SIG-M5 treated with dmso at 0.1 percent for 504 hours (cell line): ENCODE results near the gene FUNDC1.
"Not testable (repeated sequence)": the region's sequence is repeated elsewhere in the genome, so short reads cannot be mapped to it uniquely, and the experiment has no call there.

Experiments used
- DNase-seq: peaks from one replicate; lab custom pipeline; 2025; ENCODE audit not compliant: unreplicated experiment; lab: John Stamatoyannopoulos, UW

Gene FUNDC1, protein sequence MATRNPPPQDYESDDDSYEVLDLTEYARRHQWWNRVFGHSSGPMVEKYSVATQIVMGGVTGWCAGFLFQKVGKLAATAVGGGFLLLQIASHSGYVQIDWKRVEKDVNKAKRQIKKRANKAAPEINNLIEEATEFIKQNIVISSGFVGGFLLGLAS

DNA sequence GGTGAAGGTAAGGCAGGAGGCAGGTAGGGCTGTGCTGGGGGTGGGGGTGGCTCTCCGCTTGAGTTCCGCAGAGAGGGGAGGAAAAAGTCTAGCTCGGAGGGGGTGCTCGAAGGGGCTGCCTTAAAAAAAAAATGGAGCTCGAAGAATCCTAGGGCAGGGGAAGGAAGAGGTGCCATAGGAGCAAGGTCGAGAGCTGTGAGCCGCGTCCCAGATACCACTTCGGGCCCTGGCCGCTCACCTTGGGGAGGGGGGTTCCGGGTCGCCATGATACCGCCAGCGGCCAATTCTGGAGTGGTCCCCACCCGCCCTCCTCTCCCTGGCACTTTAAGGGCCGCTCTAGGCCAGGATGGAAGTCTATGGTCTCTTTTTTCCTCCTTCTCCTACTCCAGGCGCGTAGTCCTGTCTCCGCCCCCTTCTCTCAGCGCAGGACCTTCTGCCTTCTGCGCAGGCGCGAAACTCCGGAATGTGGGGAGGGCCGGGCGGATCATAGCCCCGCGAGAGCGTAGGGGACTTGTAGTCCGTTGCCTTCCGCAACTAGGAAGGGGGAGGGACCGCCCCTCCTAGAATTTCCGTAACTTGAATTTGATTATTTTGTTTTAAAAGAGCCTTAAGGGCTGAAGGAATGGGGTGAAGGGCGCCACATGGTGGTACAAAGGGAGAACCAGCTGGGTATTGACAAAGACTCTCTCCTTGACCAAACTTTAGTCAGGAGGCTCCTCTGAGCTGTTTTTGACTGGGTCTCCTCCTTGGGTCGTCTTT, at the start of gene FUNDC1:
Gene FUNDC1, minus strand, starts transcription at position 293 of the 759 bp plus-strand sequence. Its CDS starts 27 bp downstream, at position 266.
- peak; percentile 87 for DNase-seq

DNA sequence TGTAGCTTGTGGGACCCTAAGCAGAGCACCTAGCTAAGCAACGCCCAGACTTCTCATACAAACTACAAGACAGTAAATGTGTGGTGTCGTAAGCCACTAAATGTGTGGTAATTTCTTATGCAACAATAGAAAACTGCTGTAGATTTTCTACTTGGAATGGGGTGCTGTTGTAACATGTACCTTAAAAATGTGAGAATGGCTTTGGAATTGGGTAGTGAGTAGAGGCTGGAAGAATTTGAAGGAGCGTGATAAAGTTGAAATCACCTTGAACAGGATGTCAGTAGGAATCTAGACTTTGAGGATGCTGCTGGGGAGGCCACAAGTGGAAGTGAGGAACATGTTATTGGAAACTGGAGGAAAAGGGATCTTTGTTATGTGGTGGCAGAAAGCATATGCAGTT, 43.2 kb upstream of the FUNDC1 start:
- peak; percentile 23 for DNase-seq

DNA sequence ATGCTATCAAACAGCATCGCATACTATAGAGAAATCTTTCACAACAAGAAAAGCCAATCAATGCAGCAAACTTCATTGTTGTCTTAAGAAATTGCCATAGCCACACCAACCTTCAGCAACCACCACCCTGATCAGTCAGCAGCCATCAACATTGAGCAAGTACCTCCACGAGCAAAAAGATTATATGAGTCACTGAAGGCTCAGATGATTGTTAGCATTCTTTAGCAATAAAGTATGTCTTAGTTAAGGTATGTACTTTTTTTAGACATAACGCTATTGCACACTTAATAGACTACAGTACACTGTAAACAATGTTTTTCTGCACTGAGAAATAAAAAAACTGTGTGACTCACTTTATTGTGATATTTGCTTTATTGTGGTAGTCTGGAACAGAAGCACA, 37.8 kb upstream of the FUNDC1 start:
- peak; percentile 17 for DNase-seq

DNA sequence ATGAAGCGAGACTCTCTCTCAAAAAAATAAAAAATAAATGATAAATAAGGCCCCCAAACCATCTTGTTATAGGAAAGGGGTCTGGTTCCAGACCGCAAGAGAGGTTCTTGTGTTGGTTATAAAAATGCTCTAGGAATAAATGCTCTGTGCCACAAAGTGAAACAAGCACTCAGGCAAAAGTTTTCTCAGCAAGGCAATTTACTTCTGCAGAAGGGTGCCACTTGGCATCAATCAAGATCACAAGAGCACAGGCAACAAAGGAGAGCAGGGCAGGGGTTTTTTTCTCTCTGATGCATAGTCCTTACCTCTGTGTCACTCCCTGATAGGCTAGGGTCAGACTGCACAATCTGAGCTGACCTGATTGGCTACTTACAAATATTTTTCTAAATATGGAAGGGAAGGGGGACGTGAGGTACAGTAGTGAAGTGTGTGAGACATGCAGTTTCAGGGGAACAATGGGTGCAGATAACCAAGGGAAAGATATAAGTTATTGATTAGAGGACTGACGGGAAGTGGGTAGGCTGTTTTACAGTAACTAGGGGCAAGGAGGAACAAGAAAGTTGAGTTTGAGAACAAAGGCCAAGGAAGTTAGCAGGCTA, 29.8 kb upstream of the FUNDC1 start:
- no peak for DNase-seq

DNA sequence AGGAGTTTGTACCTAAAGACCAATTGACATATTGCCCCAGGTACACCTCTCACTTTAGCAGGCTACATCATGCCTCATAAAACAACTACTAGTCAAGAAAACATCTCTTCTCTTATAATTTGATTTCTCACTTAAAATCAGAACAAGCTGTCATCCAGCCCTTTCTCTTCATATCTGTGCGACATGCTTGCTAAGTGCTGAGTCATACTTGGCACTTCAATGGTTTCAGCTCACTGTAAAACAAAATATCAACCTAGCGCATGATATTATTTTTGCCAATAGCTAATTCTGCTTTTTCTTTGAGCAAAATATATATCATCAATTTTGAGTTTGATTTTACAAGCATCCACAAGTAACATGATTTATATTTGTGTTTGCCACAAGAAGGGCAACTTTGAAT, 27.9 kb upstream of the FUNDC1 start:
- DNase-seq: no peak

DNA sequence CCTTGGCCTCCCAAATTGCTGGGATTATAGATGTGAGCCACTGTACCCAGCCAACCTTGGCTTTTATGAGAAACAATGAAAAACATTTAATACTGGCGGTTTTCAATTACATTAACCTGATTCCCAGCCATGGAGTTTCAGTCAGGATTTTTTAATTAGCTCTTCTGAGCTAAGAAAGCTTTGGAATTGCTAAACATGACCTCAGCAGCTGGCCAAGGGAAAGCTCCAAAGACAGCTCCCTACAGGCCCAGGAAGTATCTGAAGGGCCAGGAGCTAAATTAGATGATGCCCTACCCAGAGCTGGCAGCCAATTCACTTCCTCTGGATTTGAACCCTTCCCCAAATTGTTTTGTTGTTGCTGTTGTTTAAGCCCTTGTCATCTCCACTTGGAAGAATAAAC, 26.5 kb upstream of the FUNDC1 start:
- no peak for DNase-seq

DNA sequence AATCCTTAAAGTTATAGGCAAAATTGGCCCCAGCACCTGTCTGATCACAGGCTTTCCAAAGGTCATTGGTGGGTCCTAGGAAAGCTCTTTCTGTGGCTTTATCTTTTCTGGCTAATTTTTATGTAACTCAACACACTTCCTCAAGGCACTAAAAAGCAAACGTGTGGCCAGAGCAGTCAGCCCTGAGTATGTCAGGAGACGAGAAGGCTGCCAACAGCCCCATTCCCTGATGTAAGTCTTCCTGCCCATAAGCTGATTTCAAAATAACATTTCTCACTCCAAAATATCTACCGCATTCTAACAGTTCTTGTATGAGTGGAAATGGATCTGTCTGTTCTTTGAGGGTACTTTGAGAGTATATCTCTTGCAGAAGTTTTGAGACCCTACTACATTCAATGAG, 25.5 kb upstream of the FUNDC1 start:
- DNase-seq: no peak

DNA sequence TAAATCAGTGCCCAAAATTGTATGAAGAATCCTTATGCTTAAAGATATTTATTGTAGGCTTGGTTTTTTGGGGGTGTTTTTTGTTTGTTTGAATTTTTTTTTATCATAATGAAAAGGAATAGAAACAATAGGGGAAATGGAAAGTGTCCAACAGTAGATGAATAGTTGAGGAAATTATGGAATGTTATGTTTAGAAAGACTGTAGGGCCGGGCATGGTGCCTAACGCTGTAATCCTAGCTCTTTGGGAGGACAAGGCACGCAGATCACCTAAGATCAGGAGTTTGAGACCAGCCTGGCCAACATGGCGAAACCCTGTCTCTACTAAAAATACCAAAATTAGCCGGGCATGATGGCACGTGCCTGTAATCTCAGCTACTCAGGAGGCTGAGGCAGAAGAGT, 19.2 kb upstream of the FUNDC1 start:
- not testable (repeated sequence) for DNase-seq

DNA sequence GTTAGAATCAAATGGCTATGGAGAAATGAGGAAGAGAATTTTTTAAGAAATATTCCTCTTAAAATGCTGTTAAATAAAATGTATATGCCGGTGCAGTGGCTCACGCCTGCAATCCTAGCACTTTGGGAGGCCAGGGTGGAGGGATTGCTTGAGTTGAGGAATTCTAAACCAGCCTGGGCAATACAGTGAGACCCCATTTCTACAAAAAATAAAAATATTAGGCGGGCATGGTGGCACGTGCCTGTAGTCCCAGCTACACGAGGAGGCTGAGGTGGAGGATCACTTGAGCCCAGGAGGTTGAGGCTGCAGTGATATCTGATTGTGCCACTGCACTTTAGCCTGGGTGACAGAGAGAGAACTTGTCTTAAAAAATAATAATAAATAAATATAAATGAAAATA, 7.9 kb upstream of the FUNDC1 start:
- DNase-seq: no peak

DNA sequence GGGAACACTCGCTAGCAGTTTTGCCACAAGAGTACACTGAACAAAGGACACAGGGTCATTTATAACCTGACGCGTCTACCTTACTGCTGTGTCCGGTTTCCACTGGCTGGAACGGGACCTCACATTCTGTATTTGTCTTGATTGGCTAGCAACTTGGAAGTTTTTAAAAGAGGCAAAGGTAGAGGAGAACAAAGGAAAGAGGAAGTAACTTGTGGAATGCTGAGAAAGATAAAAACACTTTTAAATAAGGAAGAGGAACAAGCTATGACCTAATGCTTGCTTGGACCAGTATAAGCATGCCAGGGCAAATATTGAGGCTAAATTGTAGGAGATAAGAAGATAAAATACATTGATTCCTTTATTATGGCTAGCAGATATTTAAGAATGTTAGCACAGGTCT, 2.8 kb upstream of the FUNDC1 start:
- not testable (repeated sequence) for DNase-seq

DNA sequence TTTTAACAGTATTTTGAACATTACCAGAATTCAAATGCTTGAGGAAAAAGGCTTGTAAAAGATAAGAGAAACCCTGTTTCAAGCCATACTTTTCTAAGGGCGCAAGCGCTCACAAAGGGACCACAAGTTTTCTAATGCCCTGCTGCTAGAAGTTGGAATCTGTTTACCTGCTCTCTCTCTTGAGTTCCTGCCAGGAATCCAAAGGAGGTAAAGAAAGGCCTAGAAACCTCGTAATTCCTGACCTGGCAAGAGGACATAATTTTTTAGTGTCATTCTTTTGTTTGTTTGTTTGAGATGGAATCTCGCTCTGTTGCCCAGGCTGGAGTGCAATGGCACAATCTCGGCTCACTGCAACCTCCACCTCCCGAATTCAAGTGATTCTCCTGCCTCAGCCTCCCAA, 1.4 kb upstream of the FUNDC1 start:
- DNase-seq: no peak

DNA sequence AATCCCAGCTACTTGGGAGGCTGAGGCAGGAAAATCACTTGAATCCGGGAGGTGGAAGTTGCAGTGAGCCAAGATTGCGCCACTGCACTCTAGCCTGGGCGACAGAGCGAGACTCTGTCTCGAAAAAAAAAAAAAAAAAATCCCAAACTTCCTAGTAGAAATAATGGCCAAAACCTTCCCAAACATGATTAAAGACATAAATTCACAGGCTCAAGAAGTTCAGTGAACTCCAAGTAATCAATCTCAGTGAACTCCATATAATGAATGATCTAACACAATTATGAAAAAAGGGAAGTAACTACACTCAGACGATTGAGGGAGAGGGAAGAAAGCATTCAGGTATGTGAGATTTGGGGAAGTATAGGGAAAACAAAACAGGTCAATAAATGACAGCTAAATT, 6.5 kb downstream of the FUNDC1 start:
- no peak for DNase-seq

DNA sequence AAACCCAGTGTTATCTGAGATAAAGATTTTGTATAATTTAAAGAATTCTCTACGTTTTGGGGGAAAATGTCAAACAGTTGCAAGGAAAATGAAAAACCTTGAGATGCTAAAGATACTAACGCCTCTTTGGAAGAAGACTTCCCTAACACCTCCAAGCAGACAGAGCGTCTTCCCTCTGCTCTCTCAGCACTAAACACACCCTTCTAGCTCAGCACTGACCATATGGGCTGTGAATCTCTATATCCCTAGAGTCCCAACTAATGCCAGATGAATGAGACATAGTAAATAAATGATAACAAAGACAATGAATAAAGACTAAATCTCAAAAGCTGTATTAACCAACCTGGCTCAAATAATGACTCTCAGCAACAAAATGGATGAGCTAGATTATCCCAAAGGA, 13.3 kb downstream of the FUNDC1 start:
- DNase-seq: no peak

DNA sequence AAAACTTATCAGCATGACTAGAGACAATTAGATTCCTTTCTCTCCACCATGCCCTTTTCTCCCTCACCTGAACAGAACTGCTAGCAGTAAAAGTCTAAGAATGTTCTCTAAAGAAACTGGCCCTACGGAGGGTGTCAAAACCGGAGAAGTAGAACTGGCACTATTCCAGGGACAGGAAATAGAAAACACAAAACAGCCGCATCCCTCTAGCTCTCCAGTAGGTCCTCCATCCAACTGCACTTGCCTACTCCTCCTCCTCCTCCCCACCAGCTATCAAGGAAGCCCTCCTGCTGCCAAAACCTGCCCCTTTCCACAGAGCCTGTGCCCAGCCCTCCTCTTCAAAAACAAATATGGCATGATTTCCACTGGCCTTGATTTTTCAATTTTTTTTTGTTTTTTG, 28.4 kb downstream of the FUNDC1 start:
- no peak for DNase-seq

DNA sequence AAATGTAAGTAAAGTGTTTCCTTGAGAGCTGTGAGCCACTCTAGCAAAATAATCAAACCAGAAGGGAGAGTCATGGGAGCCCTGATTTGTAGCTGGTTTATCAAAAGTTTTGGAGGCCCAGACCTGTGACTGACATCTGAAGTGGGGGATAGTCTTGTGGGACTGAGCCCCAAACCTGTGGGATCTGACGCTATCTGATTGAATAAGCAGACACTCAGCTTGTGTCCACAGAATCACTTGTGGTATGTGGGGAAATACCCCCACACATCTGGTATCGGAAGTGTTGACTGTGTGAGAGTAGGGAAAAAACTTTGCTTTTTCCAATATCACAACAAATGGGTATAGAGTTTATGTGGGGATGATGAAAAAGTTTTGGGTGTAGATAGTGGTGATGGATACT, 35.4 kb downstream of the FUNDC1 start:
- no peak for DNase-seq

DNA sequence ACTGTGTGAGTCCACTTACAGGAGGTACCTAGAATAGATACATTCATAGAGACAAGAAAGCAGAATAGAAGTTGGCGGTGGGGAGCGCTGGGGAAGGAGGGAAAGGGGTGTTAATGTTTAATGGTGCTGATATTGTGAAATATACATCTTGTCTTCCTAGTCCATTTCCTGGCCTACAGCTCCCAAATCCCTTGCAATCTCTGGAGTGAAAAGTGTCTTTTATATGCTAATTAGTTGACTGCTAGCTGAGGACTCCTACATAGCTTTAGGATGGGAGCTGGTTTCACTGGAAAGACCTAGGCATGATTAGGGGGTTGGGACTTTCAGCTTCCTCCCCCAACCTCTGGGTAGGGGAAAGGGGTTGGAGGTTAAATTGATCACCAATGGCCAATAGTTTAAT, 36.0 kb downstream of the FUNDC1 start:
- DNase-seq: no peak

DNA sequence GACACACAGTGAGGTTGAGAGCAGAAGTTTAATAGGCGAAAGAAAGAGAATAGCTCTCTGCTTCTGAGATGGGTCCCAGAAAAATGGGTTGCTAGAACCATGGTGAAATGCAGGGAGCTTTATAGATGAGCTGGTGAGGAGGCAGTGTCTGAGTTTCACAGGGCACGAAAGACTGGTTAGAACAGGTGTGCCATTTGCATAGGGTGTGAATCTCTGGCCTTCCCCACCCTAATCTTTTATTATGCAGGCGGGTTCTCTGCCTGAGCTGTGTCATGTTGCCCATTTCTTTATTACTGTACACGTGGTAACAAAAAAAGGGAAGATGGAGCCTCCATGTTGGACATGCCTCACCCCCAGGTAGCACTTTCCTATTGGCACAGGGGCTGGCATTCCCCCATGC, 39.1 kb downstream of the FUNDC1 start:
- DNase-seq: no peak

DNA sequence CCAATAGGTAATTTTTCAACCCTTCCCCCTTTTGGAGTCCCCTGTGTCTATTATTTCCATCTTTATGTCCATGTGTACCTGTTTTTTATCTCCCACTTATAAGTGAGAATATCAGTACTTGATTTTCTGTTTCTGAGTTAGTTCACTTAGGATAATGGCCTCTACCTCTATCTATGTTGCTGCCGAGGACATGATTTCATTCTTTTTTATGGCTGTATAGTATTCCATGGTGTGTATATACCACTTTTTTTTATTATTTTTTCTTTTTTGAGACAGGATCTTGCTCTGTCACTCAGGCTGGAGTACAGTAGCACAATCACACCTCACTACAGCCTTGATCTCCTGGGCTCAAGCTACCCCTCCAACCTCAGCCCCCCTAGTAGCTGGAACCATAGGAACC, 47.6 kb downstream of the FUNDC1 start:
- DNase-seq: no peak

DNA sequence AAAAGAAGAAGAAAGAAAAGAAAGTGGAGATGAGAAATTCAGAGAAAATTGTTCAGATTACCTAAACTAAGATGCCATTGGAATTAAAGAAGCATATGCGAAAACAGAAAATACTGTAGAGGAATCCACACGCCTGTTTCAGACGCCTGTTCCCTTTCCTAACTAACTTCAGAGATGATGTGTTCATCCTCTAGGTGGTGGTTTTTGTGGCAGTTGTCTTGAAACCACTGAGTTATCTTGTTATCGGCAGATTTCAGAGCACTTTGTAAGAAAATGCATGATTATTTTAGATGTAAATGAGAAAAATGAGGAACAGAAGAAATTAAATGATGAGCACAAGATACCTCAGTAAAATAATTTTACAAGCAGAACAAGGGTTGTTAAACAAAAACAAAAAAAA, 48.3 kb downstream of the FUNDC1 start:
- DNase-seq: no peak

DNA sequence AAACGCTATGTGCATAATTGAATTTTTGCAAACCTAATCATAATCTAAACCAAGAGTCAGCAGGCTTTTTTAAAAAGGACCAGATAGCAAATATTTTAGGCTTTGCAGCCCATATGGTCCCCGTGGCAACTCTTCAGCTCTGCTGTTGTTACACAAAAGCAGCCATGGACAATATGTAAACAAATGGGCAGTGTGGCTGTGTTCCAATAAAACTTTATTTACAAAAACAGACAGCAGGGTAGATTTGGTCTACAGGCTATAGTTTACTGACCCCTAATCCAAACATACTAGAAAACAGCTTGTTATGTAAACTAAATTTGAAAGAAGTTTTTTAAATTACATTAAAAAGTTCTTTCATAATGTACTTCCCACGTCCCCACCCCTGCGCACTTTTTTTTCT, 53.1 kb downstream of the FUNDC1 start:
- no peak for DNase-seq

DNA sequence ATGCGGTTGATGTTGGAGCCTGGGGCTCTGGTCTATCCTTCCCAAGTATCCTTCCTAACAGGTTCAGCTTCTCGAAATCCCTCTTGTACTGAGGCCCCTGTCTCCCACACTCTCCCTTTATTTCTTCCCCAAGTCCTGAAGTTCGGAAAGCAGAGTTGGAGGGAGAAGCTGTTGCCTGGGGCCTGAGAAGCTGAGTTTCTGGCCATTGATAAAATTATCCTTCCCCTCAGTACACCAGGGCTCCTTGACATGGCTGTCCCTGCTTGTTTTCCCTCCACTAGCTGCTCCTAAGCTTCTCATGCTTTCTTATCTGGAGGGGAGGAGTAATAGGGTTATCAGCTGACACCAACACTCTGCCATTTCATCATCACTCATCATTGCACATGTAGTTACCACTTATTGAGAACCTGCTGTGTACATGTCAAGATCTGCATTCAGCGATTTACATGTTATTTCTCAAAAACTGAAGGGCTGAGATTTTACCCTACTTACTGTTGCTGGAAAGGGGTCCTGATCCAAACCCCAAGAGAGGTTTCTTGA, 58.0 kb downstream of the FUNDC1 start:
- no peak for DNase-seq

DNA sequence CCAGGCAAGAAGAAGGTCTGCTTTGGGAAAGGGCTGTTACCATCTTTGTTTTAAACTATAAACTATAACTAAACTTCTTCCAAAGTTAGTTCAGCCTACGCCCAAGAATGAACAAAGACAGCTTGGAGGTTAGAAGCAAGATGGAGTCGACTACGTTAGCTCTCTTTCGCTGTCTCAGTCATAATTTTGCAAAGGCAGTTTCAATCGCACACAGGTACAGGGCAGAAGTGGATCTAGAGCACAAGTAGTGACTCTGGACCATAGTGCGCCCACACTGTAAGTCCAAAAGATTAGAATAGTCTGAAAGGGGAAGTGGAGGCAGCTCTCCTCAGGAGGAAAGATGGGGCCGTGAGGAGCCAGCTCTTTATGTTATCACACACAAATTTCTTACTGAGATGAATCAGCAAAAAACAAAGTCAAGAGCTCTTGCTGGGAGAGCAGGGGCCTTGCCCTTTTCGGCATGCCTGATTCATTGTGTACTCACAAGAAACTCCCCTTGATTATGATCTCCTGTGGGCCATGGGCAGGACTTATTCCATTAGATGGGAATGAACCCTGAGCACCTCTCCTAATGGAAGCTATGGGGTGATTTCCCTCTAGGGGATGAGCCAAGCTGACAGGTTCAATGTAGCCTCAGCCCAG, 58.6 kb downstream of the FUNDC1 start:
- DNase-seq: no peak
